BE2C (cell line): ENCODE results near the gene RFX1.

Source experiments
- DNase-seq: peaks from one replicate; pipeline ENCODE4 v3.0.0-alpha.2; 2020
- H3K27me3 ChIP-seq: fragments of 250-450 bp; sonication (Bioruptor Pico); 2 replicates; pipeline ENCODE4 v1.5.1; 2020; ENCODE audit warnings: mild to moderate bottlenecking
- H3K36me3 ChIP-seq: fragments of 250-450 bp; sonication (Bioruptor Pico); 2 replicates; pipeline ENCODE4 v1.5.1; 2020; ENCODE audit warnings: mild to moderate bottlenecking
- H3K4me1 ChIP-seq: fragments of 250-450 bp; sonication (Bioruptor Pico); 2 replicates; pipeline ENCODE4 v1.5.1; 2020
- H3K4me3 ChIP-seq: 2 replicates; pipeline ENCODE4 v1.5.1; 2011; ENCODE audit warnings: low read depth, low read length
- H3K9me3 ChIP-seq: fragments of 250-450 bp; sonication (Bioruptor Pico); 2 replicates; pipeline ENCODE4 v1.5.1; 2020
- CTCF ChIP-seq: IDR thresholded peaks from 2 replicates; pipeline ENCODE4 v1.5.1; 2012; ENCODE audit warnings: mild to moderate bottlenecking, low read depth, low read length

The RFX1 gene

GRCh38 chr19:14019100-14019499 lies 13.0 kb upstream of the RFX1 start:
- no peaks in the 10 kb centered on the region for H3K36me3 ChIP-seq
- H3K9me3 ChIP-seq, result no peaks in the 10 kb centered on the region
- H3K4me3 ChIP-seq, result no peak overlapping the region
- no peaks in the 10 kb centered on the region for H3K27me3 ChIP-seq
- TF ChIP-seq CTCF, result no peak
- no peak for DNase-seq
- H3K4me1 ChIP-seq, result peaks cover 4% of the 10 kb centered on the region; the same call in 1 of the 2 replicates

GRCh38 chr19:14015524-14016035 lies 9.5 kb upstream of the RFX1 start:
- Histone ChIP-seq H3K4me1 (no peaks in the 10 kb centered on the region), H3K4me3 (no peak overlapping the region), H3K9me3 (no peaks in the 10 kb centered on the region), H3K27me3 (no peaks in the 10 kb centered on the region), H3K36me3 (no peaks in the 10 kb centered on the region)
- no peak for DNase-seq
- no peak for TF ChIP-seq CTCF

- no peaks in the 10 kb centered on the region for H3K27me3 ChIP-seq
- no peaks in the 10 kb centered on the region for H3K36me3 ChIP-seq
- H3K4me1 ChIP-seq, result no peaks in the 10 kb centered on the region
- TF ChIP-seq CTCF, result no peak
- H3K4me3 ChIP-seq, result no peak overlapping the region
- no peak for DNase-seq
- no peaks in the 10 kb centered on the region for H3K9me3 ChIP-seq
Measured at GRCh38 chr19:14012378-14012915, 6.3 kb upstream of the RFX1 start.

GRCh38 chr19:14006766-14007562 lies 844 bp upstream of the RFX1 start:
- Histone ChIP-seq H3K9me3 (no peaks in the 10 kb centered on the region), H3K36me3 (no peaks in the 10 kb centered on the region), H3K4me1 (no peaks in the 10 kb centered on the region), H3K4me3 (peak overlapping the region; percentile 82), H3K27me3 (no peaks in the 10 kb centered on the region)
- DNase-seq, result peak; percentile 86
- no peak for TF ChIP-seq CTCF

- peak; percentile 94 for DNase-seq
- Histone ChIP-seq H3K36me3 (no peaks in the 10 kb centered on the region), H3K4me1 (no peaks in the 10 kb centered on the region), H3K27me3 (no peaks in the 10 kb centered on the region), H3K4me3 (peak overlapping the region; percentile 82), H3K9me3 (no peaks in the 10 kb centered on the region)
- TF ChIP-seq CTCF, result no peak
Measured at GRCh38 chr19:14005349-14006084, 603 bp downstream of the RFX1 start.
